ENCODE data around the gene MAP2K1.

Gene MAP2K1

DNA sequence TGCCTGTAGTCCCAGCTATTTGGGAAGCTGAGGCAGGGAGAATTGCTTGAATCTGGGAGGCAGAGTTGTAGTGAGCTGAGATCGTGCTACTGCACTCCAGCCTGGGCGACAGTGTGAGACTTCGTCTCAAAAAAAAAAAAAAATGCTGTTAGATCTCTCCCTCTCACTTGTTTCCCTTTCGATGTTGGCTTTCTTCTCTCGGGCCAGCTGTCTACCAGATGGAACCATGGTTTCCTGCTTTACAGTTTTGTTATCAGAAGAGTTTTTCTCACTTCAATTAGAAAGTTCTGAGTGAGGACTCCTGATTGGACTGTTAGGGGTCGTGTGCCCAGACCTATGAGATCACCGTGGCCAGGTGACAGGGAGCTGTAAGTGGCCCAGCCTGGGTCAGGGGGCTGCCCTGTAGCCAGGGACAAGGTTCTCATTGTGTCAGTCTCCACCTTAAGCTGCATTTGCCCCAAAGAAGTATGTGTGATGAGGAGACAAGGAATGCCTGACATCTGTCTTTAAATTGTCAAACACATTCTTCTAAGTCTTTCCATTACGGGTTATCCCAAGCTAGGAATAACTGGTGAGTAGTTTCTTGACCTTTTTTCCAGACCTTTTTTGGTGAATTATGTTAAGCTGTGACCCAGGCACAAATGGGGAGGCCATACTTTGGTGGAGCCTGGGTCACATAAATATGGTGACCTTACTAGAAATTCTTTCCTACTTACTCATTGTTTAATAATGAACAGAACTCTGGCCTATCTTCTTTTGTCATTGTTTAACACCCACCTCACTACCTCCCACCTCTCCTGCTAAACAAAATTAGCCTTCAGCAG is 85.7 kb downstream of the MAP2K1 start:
- peak; percentile 82 for DNase-seq (ENCODE audit: low spot score)

DNA sequence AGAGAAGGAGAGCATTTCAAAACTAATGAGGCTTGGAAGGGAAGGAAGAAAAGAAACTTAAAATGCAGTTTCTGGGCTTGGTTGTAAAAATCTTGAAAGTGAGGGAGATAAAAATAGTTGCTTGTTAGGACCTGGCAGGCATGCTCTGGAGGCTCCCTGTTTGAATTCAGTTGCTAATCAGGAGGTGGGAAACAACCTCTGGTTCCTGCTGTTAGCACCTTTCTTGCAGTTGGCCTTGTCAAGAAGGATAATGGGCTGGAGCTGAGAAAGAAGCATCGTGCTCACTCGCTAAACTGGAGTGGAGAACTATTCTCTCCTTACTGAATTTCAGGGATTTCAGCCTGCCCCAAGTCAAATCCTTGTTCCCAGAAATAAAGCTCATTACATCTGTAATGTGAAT is 87.4 kb downstream of the MAP2K1 start:
- no peak for DNase-seq (ENCODE audit: low spot score)
- TF ChIP-seq, protein P1, sequence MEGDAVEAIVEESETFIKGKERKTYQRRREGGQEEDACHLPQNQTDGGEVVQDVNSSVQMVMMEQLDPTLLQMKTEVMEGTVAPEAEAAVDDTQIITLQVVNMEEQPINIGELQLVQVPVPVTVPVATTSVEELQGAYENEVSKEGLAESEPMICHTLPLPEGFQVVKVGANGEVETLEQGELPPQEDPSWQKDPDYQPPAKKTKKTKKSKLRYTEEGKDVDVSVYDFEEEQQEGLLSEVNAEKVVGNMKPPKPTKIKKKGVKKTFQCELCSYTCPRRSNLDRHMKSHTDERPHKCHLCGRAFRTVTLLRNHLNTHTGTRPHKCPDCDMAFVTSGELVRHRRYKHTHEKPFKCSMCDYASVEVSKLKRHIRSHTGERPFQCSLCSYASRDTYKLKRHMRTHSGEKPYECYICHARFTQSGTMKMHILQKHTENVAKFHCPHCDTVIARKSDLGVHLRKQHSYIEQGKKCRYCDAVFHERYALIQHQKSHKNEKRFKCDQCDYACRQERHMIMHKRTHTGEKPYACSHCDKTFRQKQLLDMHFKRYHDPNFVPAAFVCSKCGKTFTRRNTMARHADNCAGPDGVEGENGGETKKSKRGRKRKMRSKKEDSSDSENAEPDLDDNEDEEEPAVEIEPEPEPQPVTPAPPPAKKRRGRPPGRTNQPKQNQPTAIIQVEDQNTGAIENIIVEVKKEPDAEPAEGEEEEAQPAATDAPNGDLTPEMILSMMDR (IDR thresholded peaks at IDR 0.05; ENCODE audit: extremely low read depth, missing control alignments), result no peak

More for the DNA sequence above, 85.7 kb downstream of the MAP2K1 start:
- TF ChIP-seq, protein P1 (IDR thresholded peaks at IDR 0.05; ENCODE audit: extremely low read depth, missing control alignments), result no peak

DNA sequence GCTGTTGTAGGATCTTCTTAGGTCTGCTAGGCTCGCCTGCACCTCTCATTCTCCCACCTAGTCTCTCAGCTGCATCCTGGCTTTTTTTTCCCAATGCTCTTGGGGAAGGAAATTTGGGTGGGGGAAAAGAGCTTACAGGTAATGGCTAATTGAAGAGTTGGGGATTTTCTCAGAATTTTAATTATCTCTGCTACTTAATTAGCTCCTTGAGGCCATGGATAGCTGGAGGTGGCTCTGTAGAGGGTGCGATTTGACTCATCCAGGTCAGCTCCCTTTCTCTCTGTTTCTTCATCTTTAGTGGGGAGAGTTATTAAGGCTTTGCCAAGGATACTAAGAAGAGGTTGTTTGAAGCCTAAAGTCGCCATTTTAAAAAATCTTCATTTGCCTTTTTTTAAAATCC is 88.3 kb downstream of the MAP2K1 start:
- no peak for DNase-seq (ENCODE audit: low spot score)
- TF ChIP-seq, protein P1 (IDR thresholded peaks at IDR 0.05; ENCODE audit: extremely low read depth, missing control alignments), result no peak

DNA sequence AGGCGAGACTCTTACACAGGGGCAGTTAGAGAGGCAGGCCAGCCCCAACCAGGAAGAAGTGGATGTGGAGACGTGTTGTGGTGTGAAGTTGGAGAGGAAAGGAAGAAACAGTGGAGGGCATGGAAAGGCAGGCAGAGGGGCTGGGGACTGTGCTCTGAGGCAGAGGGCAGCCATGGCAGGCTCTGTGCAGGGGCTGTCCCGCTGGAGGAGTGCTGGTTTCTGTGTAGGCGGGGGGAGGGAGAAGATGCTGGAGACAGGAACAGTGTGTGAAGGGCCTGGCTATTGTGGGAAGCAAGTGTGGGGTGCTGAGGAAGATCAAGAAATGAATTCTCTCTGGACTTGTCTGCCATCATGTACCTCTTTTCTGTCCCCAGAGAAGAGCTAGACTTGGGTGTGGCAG is 89.8 kb downstream of the MAP2K1 start:
- no peak for DNase-seq (ENCODE audit: low spot score)
- TF ChIP-seq, protein P1 (IDR thresholded peaks at IDR 0.05; ENCODE audit: extremely low read depth, missing control alignments), result no peak

DNA sequence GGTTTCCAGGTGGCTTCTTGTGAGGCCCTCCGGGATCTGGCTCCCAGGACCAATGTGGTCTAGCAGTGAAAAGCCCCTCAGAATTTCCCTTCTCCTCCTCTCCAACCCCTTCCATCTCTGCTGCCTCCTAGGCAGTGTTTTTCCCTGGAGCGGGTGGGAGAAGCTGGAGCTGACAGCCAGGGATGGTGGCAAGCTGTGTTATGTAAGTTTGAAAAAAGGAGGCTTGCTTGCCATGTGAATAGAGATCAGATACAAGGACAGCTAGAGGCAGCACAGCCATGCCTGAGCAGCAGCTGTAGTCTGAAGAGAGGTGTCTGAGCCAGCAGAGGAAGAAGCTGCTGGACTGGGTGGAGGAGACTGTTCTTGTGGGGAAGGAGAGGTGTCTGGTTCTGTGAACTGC is 90.3 kb downstream of the MAP2K1 start:
- TF ChIP-seq, protein P1 (IDR thresholded peaks at IDR 0.05; ENCODE audit: extremely low read depth, missing control alignments), result no peak
- no peak for DNase-seq (ENCODE audit: low spot score)

DNA sequence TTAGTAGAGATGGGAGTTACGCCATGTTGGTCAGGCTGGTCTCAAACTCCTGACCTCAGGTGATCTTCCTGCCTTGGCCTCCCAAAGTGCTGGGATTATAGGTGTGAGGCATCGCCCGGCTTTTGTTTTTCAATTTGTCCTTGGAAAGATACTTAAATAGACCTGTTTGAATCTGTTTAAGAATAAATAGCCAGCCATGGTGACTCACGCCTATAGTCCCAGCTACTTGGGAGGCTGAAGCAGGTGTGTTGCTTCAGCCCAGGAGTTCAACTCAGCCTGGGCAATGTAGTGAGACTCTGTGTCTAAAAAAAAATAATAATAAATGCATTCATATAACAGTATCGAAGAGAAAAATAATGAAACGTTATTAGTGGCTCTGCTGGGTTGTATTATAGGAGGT is 93.6 kb downstream of the MAP2K1 start:
- TF ChIP-seq, protein P1 (IDR thresholded peaks at IDR 0.05; ENCODE audit: extremely low read depth, missing control alignments), result no peak
- DNase-seq (ENCODE audit: low spot score), result no peak

DNA sequence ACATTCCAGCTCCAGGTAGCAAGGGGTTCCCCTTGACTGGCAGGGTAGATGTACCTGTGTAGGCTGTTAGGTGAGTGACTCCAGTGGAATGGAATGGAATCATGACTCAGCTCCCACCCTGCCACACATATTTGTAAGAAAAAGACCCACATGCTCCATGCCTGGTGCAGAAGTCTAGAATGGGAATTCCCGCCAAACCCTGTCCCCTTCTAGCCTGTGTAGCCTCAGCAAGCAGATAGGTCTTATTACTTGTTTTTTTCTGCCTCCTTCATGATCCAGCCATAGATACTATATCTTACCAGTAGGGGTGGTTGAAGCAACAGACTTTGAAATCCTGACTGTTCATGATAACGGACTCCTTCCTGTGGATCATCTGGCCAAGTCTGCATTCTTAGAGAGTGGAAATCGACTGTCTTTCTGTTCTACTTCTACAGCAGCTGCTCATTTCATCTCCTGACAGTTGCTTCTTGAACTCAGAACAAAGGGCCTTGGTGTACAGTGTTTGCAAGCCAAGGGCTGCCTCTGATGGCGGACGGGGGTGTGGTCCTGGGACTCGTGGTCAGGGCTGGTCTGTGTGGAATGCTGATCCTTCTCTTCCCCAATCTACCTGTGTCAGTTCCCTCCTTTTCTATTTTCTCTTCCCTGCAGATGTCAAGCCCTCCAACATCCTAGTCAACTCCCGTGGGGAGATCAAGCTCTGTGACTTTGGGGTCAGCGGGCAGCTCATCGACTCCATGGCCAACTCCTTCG is 94.6 kb downstream of the MAP2K1 start:
- DNase-seq (ENCODE audit: low spot score), result no peak
- TF ChIP-seq, protein P1 (IDR thresholded peaks at IDR 0.05; ENCODE audit: extremely low read depth, missing control alignments), result no peak

Data from GM20000 (cell line).